ENCODE measurements around the gene TRIO.

DNA sequence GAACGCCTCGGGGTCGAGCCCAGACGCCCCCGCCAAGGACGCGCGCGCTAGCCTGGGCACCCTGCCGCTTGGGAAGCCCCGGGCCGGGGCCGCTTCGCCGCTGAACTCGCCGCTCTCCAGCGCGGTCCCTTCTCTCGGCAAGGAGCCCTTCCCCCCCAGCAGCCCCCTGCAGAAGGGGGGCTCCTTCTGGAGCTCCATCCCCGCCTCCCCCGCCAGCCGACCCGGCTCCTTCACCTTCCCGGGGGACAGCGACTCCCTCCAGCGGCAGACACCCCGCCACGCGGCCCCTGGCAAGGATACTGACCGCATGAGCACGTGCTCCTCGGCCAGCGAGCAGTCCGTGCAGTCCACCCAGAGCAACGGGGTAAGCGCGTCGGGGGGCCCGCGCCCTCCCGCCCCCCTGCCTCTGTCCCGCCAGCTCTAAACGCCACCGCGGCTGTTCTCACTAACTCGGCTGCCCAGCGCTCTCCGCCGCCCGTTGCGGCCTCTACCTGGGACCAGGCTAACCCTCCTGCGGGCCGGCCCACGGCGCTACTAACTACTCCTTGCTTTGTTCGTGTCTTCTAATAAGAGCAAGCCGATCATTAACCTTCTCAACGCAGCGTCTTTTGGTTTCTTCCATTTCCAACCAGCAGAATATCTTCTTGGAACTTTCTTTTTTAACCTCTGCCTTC lies 344.9 kb downstream of the TRIO start:
- TF ChIP-seq, protein P1, sequence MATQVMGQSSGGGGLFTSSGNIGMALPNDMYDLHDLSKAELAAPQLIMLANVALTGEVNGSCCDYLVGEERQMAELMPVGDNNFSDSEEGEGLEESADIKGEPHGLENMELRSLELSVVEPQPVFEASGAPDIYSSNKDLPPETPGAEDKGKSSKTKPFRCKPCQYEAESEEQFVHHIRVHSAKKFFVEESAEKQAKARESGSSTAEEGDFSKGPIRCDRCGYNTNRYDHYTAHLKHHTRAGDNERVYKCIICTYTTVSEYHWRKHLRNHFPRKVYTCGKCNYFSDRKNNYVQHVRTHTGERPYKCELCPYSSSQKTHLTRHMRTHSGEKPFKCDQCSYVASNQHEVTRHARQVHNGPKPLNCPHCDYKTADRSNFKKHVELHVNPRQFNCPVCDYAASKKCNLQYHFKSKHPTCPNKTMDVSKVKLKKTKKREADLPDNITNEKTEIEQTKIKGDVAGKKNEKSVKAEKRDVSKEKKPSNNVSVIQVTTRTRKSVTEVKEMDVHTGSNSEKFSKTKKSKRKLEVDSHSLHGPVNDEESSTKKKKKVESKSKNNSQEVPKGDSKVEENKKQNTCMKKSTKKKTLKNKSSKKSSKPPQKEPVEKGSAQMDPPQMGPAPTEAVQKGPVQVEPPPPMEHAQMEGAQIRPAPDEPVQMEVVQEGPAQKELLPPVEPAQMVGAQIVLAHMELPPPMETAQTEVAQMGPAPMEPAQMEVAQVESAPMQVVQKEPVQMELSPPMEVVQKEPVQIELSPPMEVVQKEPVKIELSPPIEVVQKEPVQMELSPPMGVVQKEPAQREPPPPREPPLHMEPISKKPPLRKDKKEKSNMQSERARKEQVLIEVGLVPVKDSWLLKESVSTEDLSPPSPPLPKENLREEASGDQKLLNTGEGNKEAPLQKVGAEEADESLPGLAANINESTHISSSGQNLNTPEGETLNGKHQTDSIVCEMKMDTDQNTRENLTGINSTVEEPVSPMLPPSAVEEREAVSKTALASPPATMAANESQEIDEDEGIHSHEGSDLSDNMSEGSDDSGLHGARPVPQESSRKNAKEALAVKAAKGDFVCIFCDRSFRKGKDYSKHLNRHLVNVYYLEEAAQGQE (IDR thresholded peaks at IDR 0.05; ENCODE audit: insufficient read depth in 1 of 2, low read depth in 2 of 2, low read length in 2 of 2), result no peak
- TF ChIP-seq POLR2AphosphoS5 (IDR thresholded peaks at IDR 0.05; ENCODE audit: low read depth, low read length) (no peak), TAF1 (IDR thresholded peaks at IDR 0.05; ENCODE audit: borderline replicate concordance, insufficient read depth, low read length) (no peak), SIN3A (IDR thresholded peaks at IDR 0.05; ENCODE audit: borderline replicate concordance, insufficient read depth, low read length) (no peak)

Measured in PFSK-1 (cell line).